GM18951 (cell line): ENCODE results near the gene RHEB.

ENCODE experiments used
- POLR2A ChIP-seq: IDR thresholded peaks from 4 replicates; pipeline ENCODE4 v1.6.1; 2011; ENCODE audit warnings: mild to moderate bottlenecking; ENCODE audit not compliant: insufficient read length, insufficient read depth; ENCODE audit errors: extremely low read depth
- in situ Hi-C: fragments of 300-500 bp; cut with MboI; formaldehyde crosslinking; loops from one replicate; pipeline ENCODE4 v1.12.0; 2022; ENCODE audit warnings: low sequenced_read_pairs, mixed read lengths, inconsistent platforms; ENCODE audit not compliant: unreplicated experiment

The RHEB gene

GRCh38 chr7:151438864-151439601, 80.7 kb downstream of the RHEB start:
- in situ Hi-C loops: no loop called here
- no peak for TF ChIP-seq POLR2A

- no peak for TF ChIP-seq POLR2A
- in situ Hi-C loops: no loop called here
These were observed 81.7 kb downstream of the RHEB start for GRCh38 chr7:151437866-151438516.

GRCh38 chr7:151437159-151437553, 82.5 kb downstream of the RHEB start:
- no peak for TF ChIP-seq POLR2A
- in situ Hi-C loops: no loop called here

GRCh38 chr7:151436446-151437158, 83.1 kb downstream of the RHEB start:
- no peak for TF ChIP-seq POLR2A
- in situ Hi-C loops: no loop called here

GRCh38 chr7:151435971-151436370, 83.7 kb downstream of the RHEB start:
- in situ Hi-C loops: no loop called here
- TF ChIP-seq POLR2A: no peak

GRCh38 chr7:151435103-151435916, 84.4 kb downstream of the RHEB start:
- in situ Hi-C loops: no loop called here
- no peak for TF ChIP-seq POLR2A

GRCh38 chr7:151434549-151434948, 85.1 kb downstream of the RHEB start:
- in situ Hi-C loops: no loop called here
- no peak for TF ChIP-seq POLR2A

GRCh38 chr7:151433721-151434400, 85.8 kb downstream of the RHEB start:
- in situ Hi-C loops: no loop called here

GRCh38 chr7:151432658-151433521, 86.8 kb downstream of the RHEB start:
- TF ChIP-seq POLR2A: no peak
- in situ Hi-C loops: no loop called here

More at GRCh38 chr7:151433721-151434400, 85.8 kb downstream of the RHEB start:
- no peak for TF ChIP-seq POLR2A

- in situ Hi-C loops: no loop called here
- no peak for TF ChIP-seq POLR2A
These were observed 87.9 kb downstream of the RHEB start for GRCh38 chr7:151431768-151432311.

- in situ Hi-C loops: no loop called here
These were observed 88.4 kb downstream of the RHEB start for GRCh38 chr7:151431281-151431767.

More at GRCh38 chr7:151431281-151431767, 88.4 kb downstream of the RHEB start:
- no peak for TF ChIP-seq POLR2A
